Globus pallidus (tissue), 1 donor: ENCODE data around the gene NRG2.
A peak's percentile ranks its signal among the peaks of the same experiment; 100 is the strongest.

Experiments
- DNase-seq: peaks from one replicate; pipeline ENCODE4 v3.0.0-alpha.2; 2015; ENCODE audit warnings: low spot score

NRG2 gene

GRCh38 chr5:139811274-139811607 lies 231.9 kb downstream of the NRG2 start:
- no peak for DNase-seq

- peak; percentile 54 for DNase-seq
Measured at GRCh38 chr5:139810341-139811273, 232.5 kb downstream of the NRG2 start.

DNA sequence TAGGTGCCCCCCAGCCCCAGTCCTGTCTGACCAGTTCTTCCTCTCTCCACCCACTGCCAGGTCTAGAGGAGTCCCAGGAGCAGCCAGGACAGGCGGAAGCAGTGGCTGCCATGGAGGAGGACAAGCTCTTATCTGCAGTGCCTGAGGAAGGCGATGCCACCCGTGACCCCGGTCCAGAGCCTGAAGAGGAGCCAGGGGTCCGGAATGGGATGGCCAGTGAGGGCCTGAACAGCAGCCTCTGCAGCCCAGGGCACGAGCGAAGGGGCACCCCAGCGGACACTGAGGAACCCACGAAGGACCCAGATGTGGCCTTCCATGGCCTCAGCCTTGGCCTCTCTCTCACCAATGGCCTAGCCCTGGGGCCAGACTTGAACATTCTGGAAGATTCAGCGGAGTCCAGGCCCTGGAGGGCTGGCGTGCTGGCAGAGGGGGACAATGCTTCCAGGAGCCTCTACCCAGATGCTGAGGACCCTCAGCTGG lies 233.7 kb downstream of the NRG2 start:
- no peak for DNase-seq

- no peak for DNase-seq
Measured at GRCh38 chr5:139808481-139809330, 234.4 kb downstream of the NRG2 start.

DNA sequence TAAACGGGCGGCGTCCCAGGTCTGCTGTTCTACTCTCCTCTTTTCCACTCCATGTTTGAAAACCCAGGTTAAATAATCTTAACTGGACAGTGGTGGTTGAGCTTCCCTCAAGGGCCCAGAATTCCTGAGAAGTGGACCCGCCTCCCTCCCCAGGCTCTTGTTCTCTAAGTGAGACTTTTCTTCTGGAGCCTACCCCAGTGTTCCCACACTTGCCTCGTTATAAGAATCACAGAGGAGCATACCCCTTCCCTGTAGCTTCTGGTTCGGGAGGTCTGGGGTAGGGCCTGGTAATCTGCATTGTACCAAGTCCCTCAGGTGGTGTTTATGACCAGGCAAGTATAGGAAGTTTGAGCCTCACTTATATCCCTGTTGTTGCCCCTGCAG lies 235.5 kb downstream of the NRG2 start:
- no peak for DNase-seq

- DNase-seq = peak; percentile 77
Measured at GRCh38 chr5:139806726-139807646, 236.1 kb downstream of the NRG2 start.

DNA sequence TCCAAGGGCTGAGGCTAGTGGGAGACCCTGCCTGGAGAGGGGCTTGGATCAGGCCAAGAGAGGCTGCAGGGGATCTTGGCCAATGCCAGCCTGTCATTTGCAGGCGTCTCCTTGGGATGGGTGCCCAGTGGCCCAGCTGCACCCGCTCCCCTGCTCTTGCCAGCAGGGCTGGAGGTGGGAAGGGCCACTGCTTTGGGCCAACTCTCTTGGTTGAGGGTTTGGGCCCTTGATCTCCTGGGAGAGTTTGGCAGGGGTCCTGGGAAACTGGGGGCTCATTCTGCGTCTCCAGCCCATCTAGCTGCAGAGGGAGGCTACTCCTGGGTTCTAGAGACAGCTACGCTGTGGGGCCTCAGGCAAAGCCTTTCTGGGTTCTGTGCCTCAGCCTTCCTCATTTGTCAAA lies 237.0 kb downstream of the NRG2 start:
- DNase-seq = peak; percentile 80

DNA sequence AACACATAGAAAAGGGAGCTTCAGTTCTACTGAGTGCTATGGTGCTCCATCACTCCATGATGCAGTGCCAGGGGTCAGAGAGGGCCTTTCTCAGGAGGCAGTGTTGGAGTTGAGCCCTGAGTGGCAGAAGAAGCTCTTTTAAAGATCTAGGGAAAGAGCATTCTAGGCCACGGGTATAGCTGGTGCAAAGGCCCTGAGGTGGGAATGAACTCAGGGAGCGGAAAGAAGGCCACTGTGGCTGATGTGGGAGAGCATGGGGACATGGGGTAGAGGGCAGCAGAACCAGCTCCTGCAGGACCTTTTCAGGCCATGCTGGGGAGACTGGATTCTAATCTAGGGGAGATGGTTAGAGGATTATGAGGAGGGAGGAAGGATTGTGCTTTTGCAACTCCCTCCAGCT lies 237.6 kb downstream of the NRG2 start:
- DNase-seq = no peak

- no peak for DNase-seq
Measured at GRCh38 chr5:139804800-139805397, 238.2 kb downstream of the NRG2 start.

DNA sequence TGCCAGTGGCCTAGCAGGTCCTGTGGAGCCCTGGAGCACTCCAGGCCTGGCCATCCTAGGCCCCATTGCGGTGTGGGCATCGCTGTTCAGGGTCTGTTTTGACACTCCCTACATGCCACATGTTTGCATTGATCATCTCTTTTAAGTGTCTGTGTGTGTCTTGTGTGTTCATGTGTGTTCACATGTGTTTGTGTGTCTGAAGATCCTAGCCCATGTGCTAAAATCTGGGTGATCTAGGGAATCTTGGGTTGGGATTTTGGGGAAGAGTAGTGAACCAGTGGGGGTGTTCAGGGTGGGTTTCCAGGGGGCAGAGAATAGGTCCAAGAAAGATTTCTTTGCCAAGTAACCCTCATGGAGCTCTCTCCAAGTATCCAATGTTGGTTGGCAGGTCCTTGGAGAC lies 239.1 kb downstream of the NRG2 start:
- no peak for DNase-seq

DNA sequence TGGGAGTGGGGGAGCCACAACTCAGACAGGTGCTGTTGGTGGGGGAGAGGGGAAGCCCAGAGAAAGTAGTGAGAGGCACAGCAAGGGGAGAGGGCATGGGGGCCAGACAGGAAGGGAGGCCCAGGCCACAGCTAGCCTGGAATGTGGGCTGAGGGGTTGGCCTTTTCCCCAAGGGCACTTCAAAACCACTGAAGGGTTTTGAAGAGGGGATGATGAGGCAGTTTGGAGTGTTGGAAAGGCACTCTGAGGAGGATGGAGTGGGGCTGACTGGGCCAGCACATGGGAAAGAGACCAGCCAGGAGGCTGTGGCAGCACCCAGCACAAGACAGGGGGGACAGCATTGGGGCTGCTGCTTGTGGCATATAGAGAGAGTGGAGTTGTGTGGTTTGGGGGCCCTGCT lies 243.7 kb downstream of the NRG2 start:
- DNase-seq = no peak

DNA sequence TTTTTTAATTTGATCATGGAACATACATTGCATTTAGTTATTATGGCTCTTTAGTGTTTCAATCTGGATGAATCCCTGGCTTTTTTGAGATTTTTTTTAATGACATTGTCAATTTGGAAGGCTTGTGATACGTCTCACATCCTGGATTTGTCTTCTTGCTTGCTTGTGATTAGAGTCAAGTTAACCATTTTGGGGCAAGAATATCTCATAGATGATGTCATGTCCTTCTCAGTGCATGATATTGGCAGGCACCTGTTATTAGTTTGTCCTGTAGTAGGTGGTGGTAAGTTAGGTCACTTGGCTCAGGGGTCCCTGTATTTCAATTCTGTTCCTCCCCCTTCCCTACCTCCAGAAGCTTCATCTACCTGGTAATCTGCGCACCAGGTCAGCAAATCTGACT lies 244.2 kb downstream of the NRG2 start:
- DNase-seq = no peak

GRCh38 chr5:139797856-139798510 lies 245.1 kb downstream of the NRG2 start:
- DNase-seq = no peak

- DNase-seq = no peak
Measured at GRCh38 chr5:139797335-139797734, 245.8 kb downstream of the NRG2 start.
